Measurements from ENCODE around the gene SBSN. TPM values are rescaled to one million over a fixed set of nuclear protein-coding genes. Genes with fewer than 3 reads are reported as not detected.

The SBSN gene
- total RNA-seq, 4 donors from 2014 or later = 1.0 TPM; not detected in 3

DNA sequence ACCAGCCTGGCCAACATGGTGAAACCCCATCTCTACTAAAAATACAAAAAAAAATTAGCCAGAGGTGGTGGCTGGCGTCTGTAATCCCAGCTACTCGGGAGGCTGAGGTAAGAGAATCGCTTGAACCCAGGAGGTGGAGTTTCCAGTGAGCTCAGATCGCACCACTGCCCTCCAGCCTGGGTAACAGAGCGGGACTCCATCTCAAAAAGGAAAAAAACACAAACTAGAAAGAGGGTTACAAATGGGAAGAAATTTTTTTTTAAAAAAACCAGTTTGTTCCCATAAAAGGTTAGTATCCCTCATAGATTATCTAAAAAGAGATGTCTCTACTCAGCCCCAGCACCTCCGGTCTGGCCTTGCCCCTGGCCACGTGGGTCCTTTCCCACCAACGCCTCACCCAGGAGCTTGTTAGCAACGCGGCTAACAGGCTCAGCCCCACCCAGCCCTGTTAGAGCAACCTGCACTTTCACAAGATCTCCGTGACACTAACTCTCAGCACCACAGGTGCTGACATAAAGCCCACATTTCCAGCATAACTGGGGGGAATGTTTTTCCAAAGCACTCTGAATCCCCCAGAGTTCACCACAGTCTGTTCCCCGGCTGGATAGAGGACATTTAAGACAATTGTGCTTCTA, 19.0 kb downstream of the SBSN start:
- H3K36me3 ChIP-seq = no peaks in the 10 kb centered on the region
- H3K9me3 ChIP-seq = no peaks in the 10 kb centered on the region
- DNase-seq = peak in 2 of 3 donors; percentile 56 to 75
- peak overlapping the region in 1 of 4 donors; percentile 48 for H3K27ac ChIP-seq
- H3K27me3 ChIP-seq = no peaks in the 10 kb centered on the region
- peaks cover 0 to 13% (median 3%) of the 10 kb centered on the region in 4 donors for H3K4me1 ChIP-seq
- peak overlapping the region; percentile 19 to 35 (median 32) for H3K4me3 ChIP-seq
- no peak for TF ChIP-seq POLR2A (IDR thresholded peaks at IDR 0.05)
- TF ChIP-seq, protein P1, sequence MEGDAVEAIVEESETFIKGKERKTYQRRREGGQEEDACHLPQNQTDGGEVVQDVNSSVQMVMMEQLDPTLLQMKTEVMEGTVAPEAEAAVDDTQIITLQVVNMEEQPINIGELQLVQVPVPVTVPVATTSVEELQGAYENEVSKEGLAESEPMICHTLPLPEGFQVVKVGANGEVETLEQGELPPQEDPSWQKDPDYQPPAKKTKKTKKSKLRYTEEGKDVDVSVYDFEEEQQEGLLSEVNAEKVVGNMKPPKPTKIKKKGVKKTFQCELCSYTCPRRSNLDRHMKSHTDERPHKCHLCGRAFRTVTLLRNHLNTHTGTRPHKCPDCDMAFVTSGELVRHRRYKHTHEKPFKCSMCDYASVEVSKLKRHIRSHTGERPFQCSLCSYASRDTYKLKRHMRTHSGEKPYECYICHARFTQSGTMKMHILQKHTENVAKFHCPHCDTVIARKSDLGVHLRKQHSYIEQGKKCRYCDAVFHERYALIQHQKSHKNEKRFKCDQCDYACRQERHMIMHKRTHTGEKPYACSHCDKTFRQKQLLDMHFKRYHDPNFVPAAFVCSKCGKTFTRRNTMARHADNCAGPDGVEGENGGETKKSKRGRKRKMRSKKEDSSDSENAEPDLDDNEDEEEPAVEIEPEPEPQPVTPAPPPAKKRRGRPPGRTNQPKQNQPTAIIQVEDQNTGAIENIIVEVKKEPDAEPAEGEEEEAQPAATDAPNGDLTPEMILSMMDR (IDR thresholded peaks at IDR 0.05) = no peak

DNA sequence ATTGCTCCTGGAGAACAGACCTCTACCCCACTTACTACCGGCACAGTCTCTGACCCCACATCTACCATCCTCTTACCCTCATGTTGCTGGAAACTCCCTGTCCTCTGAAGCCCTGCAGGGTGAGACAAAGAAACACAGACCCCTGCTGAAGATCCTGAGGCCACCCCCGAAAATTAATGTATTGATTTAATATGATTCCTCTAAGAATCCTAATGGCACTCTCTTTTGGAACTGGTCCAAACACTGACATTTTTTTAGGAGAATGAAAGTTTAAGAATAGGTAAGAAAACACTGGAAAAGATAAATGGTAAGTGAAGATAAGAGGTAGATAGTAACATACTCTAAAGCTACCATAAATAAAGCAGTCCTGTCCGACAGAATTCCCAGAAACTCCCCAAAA, 20.0 kb downstream of the SBSN start:
- no peaks in the 10 kb centered on the region for H3K36me3 ChIP-seq
- peaks cover 0 to 13% (median 3%) of the 10 kb centered on the region in 4 donors for H3K4me1 ChIP-seq
- no peak for DNase-seq
- H3K4me3 ChIP-seq = no peak overlapping the region
- H3K27me3 ChIP-seq = no peaks in the 10 kb centered on the region
- no peaks in the 10 kb centered on the region for H3K9me3 ChIP-seq
- H3K27ac ChIP-seq = no peak overlapping the region
- TF ChIP-seq, protein P1 (IDR thresholded peaks at IDR 0.05) = no peak
- no peak for TF ChIP-seq POLR2A (IDR thresholded peaks at IDR 0.05)

GRCh38 chr19:35507561-35507960, 20.6 kb downstream of the SBSN start:
- Histone ChIP-seq H3K4me3 (no peak overlapping the region), H3K4me1 (peaks cover 0 to 13% (median 3%) of the 10 kb centered on the region in 4 donors), H3K27me3 (no peaks in the 10 kb centered on the region), H3K27ac (no peak overlapping the region), H3K9me3 (no peaks in the 10 kb centered on the region), H3K36me3 (no peaks in the 10 kb centered on the region)
- no peak for DNase-seq
- TF ChIP-seq, protein P1 (IDR thresholded peaks at IDR 0.05) = no peak
- TF ChIP-seq POLR2A (IDR thresholded peaks at IDR 0.05) = no peak

GRCh38 chr19:35506011-35506410, 22.1 kb downstream of the SBSN start:
- TF ChIP-seq, protein P1 (IDR thresholded peaks at IDR 0.05) = no peak
- TF ChIP-seq POLR2A (IDR thresholded peaks at IDR 0.05) = no peak
- H3K4me1 ChIP-seq = peaks cover 0 to 13% (median 3%) of the 10 kb centered on the region in 4 donors
- H3K9me3 ChIP-seq = no peaks in the 10 kb centered on the region
- no peaks in the 10 kb centered on the region for H3K36me3 ChIP-seq
- H3K27me3 ChIP-seq = no peaks in the 10 kb centered on the region
- no peak for DNase-seq
- no peak overlapping the region for H3K27ac ChIP-seq
- no peak overlapping the region for H3K4me3 ChIP-seq

- no peak overlapping the region for H3K4me3 ChIP-seq
- no peaks in the 10 kb centered on the region for H3K36me3 ChIP-seq
- H3K4me1 ChIP-seq = no peaks in the 10 kb centered on the region
- H3K27ac ChIP-seq = no peak overlapping the region
- TF ChIP-seq, protein P1 (IDR thresholded peaks at IDR 0.05) = no peak
- TF ChIP-seq POLR2A (IDR thresholded peaks at IDR 0.05) = no peak
- H3K27me3 ChIP-seq = no peaks in the 10 kb centered on the region
- no peaks in the 10 kb centered on the region for H3K9me3 ChIP-seq
- no peak for DNase-seq
Measured at GRCh38 chr19:35502751-35503150, 25.4 kb downstream of the SBSN start.
